Panc1 (cell line): ENCODE data around the gene ACTR8. TPM values are rescaled to one million over a fixed set of nuclear protein-coding genes. Genes with fewer than 3 reads are reported as not detected.
A peak's percentile ranks its signal among the peaks of the same experiment; 100 is the strongest.

ENCODE experiments used
- ATAC-seq: fragments of 200-7000 bp; cut with Tn5 transposase; 2 replicates; pipeline ENCODE4 v1.9.1; 2020; ENCODE audit warnings: mild to moderate bottlenecking, moderate library complexity
- BruUV-seq: library from RNA; stranded (reverse); fragments of 400-500 nt; replicated peaks from 2 replicates; lab custom pipeline; 2021; lab: Mats Ljungman, UMichigan
- CTCF ChIA-PET: fragments of 300-600 bp; sonication (Branson Sonifier 250); formaldehyde crosslinking; loops from one replicate; lab custom pipeline; 2022; ENCODE audit warnings: antibody characterized with exemption; lab: Charles Lee
- POLR2A ChIA-PET: fragments of 300-600 bp; sonication (Branson Sonifier 250); formaldehyde crosslinking; loops from one replicate; lab custom pipeline; 2022; ENCODE audit warnings: antibody characterized with exemption; lab: Charles Lee
- DNase-seq: peaks from one replicate; pipeline ENCODE4 v3.0.0-alpha.2; 2010; ENCODE audit warnings: low read depth, low spot score
- H3K27ac ChIP-seq: 2 replicates; pipeline ENCODE4 v1.5.1; 2011; ENCODE audit warnings: mild to moderate bottlenecking, low read length, inconsistent platforms
- H3K27me3 ChIP-seq: fragments of 200-500 bp; sonication (Bioruptor generic); 2 replicates; pipeline ENCODE4 v1.6.0; 2014; ENCODE audit warnings: low read length, inconsistent platforms; ENCODE audit not compliant: control insufficient read depth, insufficient read depth
- H3K36me3 ChIP-seq: fragments of 200-500 bp; sonication (Bioruptor generic); 2 replicates; pipeline ENCODE4 v1.5.1; 2014; ENCODE audit warnings: inconsistent platforms, mild to moderate bottlenecking, low read length, moderate library complexity; ENCODE audit not compliant: control insufficient read depth, insufficient read depth
- H3K4me1 ChIP-seq: 2 replicates; pipeline ENCODE4 v1.5.1; 2011; ENCODE audit warnings: inconsistent platforms, mild to moderate bottlenecking, low read length, moderate library complexity; ENCODE audit not compliant: control insufficient read depth, insufficient read depth
- H3K4me3 ChIP-seq, 2 experiments: 2 replicates each; pipeline ENCODE4 v1.5.1; 2011 to 2012; ENCODE audit warnings: low read depth in 2 of 2, low read length in 2 of 2, mild to moderate bottlenecking in 2 of 2, inconsistent platforms in 1 of 2, moderate library complexity in 1 of 2
- H3K9me3 ChIP-seq: fragments of 200-500 bp; sonication (Bioruptor generic); 2 replicates; pipeline ENCODE4 v1.5.1; 2014; ENCODE audit warnings: low read depth, mild to moderate bottlenecking, inconsistent platforms, low read length, moderate library complexity; ENCODE audit not compliant: control insufficient read depth, insufficient read depth
- CTCF ChIP-seq: fragments of 450-650 bp; IDR thresholded peaks from 2 replicates; pipeline ENCODE4 v1.5.1; 2017; ENCODE audit warnings: mild to moderate bottlenecking
- POLR2AphosphoS5 ChIP-seq: IDR thresholded peaks from 2 replicates; pipeline ENCODE4 v1.6.1; 2012; ENCODE audit warnings: mild to moderate bottlenecking, low read depth, low read length, moderate library complexity
- SIN3A ChIP-seq: IDR thresholded peaks from 2 replicates; pipeline ENCODE4 v1.6.1; 2012; ENCODE audit warnings: low read depth, mild to moderate bottlenecking, low read length, moderate library complexity, borderline replicate concordance; ENCODE audit not compliant: insufficient read depth
- TCF7L2 ChIP-seq: IDR thresholded peaks from 2 replicates; pipeline ENCODE4 v1.6.1; 2011; ENCODE audit warnings: mild to moderate bottlenecking, low read depth, low read length, inconsistent platforms
- in situ Hi-C: cut with HindIII; loops from 2 replicates; pipeline ENCODE4 v1.10.0; 2016; ENCODE audit warnings: low sequenced_read_pairs, low pct_unique_long_range_greater_than_20kb
- intact Hi-C: fragments of 100-400 bp; cut with micrococcal nuclease; formaldehyde crosslinking; loops from one replicate; pipeline ENCODE4 v1.10.0; 2022; ENCODE audit not compliant: unreplicated experiment
- total RNA-seq: library from RNA; stranded (reverse); gene quantifications from one replicate; pipeline ENCODE4 v1.2.1, GENCODE V29; 2021; ENCODE audit not compliant: unreplicated experiment
- TF ChIP-seq, protein P1 (sequence below), 2 experiments: IDR thresholded peaks; 2 replicates each; pipeline ENCODE4 v1.6.1; 2011 to 2012; ENCODE audit warnings: low read depth in 2 of 2, control low read depth in 1 of 2, low read length in 1 of 2, mild to moderate bottlenecking in 1 of 2, moderate library complexity in 1 of 2; ENCODE audit not compliant: insufficient read depth in 1 of 2

ACTR8 gene
- total RNA-seq, 1 experiment from 2014 or later = 26.2 TPM

DNA sequence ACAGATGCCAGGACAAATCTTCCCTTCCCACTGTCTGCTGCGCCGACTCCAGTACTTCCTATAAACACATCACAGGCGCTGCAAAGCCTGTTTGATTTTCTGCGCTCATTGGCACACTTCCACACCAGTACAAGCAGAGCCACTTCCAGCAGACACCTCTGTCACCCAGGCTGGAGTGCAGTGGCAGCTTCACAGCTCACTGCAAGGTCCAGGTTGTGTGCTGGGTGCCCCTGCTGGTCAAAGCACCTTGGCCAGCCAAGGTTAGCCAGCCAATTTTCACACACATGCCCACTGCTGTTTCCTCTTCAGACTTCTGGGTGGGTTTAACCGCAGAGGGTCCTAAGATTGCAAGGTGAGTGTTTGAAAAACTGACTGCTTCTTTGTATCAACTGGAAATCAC is 40.7 kb downstream of the ACTR8 start:
- DNase-seq (no peak), ATAC-seq (no peak)
- Histone ChIP-seq H3K27ac (peak overlapping the region; percentile 88), H3K36me3 (no peaks in the 10 kb centered on the region), H3K4me3 (no peak overlapping the region), H3K27me3 (no peaks in the 10 kb centered on the region), H3K4me1 (peaks cover 39% of the 10 kb centered on the region), H3K9me3 (no peaks in the 10 kb centered on the region)
- POLR2A ChIA-PET = no interaction called here
- CTCF ChIA-PET = no interaction called here
- no TSS peak for BruUV-seq
- intact Hi-C loops = no loop called here
- in situ Hi-C loops = no loop called here
- no peak for TF ChIP-seq POLR2AphosphoS5
- TF ChIP-seq CTCF = no peak; the same call in 1 of the 2 replicates
- no peak for TF ChIP-seq SIN3A
- TF ChIP-seq, protein P1, sequence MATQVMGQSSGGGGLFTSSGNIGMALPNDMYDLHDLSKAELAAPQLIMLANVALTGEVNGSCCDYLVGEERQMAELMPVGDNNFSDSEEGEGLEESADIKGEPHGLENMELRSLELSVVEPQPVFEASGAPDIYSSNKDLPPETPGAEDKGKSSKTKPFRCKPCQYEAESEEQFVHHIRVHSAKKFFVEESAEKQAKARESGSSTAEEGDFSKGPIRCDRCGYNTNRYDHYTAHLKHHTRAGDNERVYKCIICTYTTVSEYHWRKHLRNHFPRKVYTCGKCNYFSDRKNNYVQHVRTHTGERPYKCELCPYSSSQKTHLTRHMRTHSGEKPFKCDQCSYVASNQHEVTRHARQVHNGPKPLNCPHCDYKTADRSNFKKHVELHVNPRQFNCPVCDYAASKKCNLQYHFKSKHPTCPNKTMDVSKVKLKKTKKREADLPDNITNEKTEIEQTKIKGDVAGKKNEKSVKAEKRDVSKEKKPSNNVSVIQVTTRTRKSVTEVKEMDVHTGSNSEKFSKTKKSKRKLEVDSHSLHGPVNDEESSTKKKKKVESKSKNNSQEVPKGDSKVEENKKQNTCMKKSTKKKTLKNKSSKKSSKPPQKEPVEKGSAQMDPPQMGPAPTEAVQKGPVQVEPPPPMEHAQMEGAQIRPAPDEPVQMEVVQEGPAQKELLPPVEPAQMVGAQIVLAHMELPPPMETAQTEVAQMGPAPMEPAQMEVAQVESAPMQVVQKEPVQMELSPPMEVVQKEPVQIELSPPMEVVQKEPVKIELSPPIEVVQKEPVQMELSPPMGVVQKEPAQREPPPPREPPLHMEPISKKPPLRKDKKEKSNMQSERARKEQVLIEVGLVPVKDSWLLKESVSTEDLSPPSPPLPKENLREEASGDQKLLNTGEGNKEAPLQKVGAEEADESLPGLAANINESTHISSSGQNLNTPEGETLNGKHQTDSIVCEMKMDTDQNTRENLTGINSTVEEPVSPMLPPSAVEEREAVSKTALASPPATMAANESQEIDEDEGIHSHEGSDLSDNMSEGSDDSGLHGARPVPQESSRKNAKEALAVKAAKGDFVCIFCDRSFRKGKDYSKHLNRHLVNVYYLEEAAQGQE (IDR thresholded peaks at IDR 0.05; ENCODE audit: insufficient read depth in 1 of 2, low read depth in 2 of 2, low read length in 1 of 2) = no peak
- TF ChIP-seq TCF7L2 = no peak

DNA sequence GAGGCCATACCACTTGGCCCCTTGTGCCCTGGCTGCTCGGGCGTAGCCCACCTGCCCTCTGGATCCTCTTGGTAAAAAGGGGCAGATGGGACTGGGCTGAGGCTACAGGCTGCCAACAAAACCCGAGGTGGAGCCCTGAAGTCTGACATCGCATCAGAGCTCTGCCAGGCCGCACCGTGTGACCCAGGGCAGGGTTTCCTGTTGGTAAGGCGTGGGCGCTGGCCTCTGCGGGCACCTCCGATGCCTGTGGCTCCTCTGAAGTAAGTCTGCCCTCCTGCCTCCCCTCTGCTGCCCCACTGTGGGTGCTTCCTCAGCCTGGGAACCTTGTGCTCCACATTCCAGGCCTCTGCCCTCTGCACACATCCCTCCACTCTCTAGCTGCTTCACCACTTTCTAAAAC is 44.6 kb downstream of the ACTR8 start:
- TF ChIP-seq TCF7L2 (no peak), CTCF (no peak), SIN3A (no peak), POLR2AphosphoS5 (no peak)
- TF ChIP-seq, protein P1 (IDR thresholded peaks at IDR 0.05; ENCODE audit: insufficient read depth in 1 of 2, low read depth in 2 of 2, low read length in 1 of 2) = no peak
- H3K27me3 ChIP-seq = no peaks in the 10 kb centered on the region
- no peak overlapping the region for H3K4me3 ChIP-seq

More for the DNA sequence above, 44.6 kb downstream of the ACTR8 start:
- no peaks in the 10 kb centered on the region for H3K36me3 ChIP-seq
- H3K4me1 ChIP-seq = peaks cover 13% of the 10 kb centered on the region
- no peaks in the 10 kb centered on the region for H3K9me3 ChIP-seq
- CTCF ChIA-PET = no interaction called here
- in situ Hi-C loops = no loop called here
- intact Hi-C loops = no loop called here
- no TSS peak for BruUV-seq
- POLR2A ChIA-PET = no interaction called here
- no peak for ATAC-seq
- DNase-seq = no peak
- H3K27ac ChIP-seq = no peak overlapping the region
